Stimulated activated CD8-positive, alpha-beta memory T cell treated with anti-CD3 and anti-CD28 coated beads, Interleukin-2, amount 100 ng/mL, for 1 hour (primary cell): ENCODE results near the gene VNN1.
A peak's percentile ranks its signal among the peaks of the same experiment; 100 is the strongest.

Experiments used
- DNase-seq, 2 donors: peaks; one replicate each; pipeline ENCODE4 v3.0.0-alpha.2; 2020; ENCODE audit warnings: low read depth in 2 of 2

VNN1 gene

GRCh38 chr6:132713352-132714134 lies at the start of gene VNN1:
Gene VNN1, minus strand, starts transcription at chr6:132714055. Its CDS starts 20 bp downstream, at chr6:132714035.
- no peak for DNase-seq

- peak; percentile 16 to 22 for DNase-seq
These were observed 49.4 kb upstream of the VNN1 start for GRCh38 chr6:132763269-132763668.

DNA sequence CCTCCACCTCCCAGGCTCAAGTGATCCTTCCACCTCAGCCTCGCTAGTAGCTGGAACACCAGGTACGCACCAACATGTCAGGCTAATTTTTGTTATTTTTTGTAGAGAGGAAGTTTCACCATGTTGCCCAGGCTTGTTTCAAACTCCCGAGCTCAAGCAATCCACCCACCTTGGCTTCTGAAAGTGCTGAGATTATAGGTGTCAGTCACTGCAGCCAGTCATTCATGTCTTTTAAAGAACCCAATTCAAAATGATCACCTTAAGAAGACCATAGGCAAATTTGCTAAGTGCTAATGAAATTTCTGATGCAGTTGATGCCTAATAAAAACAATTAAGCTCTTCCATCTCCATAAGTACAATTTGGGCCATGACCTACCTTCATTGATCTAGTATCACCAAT lies 46.4 kb upstream of the VNN1 start:
- DNase-seq: no peak

DNA sequence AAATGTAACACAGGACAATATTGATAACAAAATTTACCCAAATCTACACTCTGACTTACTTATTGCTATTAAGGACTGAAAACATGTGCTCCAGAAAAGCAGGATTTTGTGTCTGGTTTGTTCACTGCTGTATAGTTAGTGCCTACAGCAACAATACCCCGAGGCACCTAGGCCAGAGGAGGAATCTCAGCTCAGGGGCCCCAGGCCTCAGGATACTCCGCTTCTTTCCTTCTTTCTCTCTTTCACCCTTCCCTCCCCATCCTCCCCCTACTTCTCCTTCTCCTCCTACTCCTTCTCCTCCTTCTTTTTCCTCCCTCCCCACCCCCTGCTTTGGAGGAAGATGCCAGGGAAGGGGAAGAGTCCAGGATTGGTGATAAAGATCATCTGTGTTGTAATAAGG lies 44.8 kb upstream of the VNN1 start:
- no peak for DNase-seq

GRCh38 chr6:132752255-132752654 lies 38.4 kb upstream of the VNN1 start:
- no peak for DNase-seq

GRCh38 chr6:132751828-132752227 lies 38.0 kb upstream of the VNN1 start:
- DNase-seq: no peak

DNA sequence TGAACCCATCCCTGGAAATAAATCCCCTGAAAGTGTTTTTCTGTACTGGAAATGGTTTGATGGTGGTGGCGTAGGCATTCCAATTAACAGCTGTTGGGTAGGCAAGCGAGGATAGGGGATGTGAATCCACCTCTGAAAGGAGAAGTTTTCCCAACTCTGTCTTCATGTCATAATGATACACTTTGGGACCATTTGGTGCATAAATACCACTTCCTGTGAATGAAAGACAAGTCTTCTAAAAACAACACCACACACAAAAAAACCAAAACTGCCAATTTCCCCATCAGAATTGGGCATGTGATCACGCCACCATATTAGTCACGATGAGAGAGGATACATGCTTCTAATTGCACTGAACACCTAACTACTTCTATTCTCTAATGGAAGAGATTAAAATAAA lies 37.5 kb upstream of the VNN1 start:
- no peak for DNase-seq

- DNase-seq: no peak
These were observed 36.8 kb upstream of the VNN1 start for GRCh38 chr6:132750455-132751248.

- no peak for DNase-seq
These were observed 35.3 kb upstream of the VNN1 start for GRCh38 chr6:132749111-132749510.

- DNase-seq: no peak
These were observed 34.6 kb upstream of the VNN1 start for GRCh38 chr6:132748446-132748845.

DNA sequence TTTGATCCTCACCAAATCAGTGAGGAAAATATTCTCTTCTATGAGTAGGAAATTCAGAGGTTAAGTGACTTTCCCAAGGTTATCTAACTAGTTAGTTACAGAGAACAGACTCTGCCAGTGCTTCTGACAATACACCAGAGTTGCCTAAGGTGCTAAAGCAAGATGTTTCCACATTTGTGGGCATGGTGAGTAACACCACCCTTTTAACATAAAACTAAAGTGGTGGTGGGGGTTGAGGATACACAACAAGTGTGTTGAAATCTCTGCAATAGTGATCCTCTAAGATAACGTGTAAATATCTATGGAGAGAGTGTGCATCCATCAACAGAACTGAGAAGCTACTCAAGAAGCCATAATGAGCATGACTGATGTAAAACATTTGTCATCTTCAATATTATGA lies 32.2 kb upstream of the VNN1 start:
- no peak for DNase-seq

DNA sequence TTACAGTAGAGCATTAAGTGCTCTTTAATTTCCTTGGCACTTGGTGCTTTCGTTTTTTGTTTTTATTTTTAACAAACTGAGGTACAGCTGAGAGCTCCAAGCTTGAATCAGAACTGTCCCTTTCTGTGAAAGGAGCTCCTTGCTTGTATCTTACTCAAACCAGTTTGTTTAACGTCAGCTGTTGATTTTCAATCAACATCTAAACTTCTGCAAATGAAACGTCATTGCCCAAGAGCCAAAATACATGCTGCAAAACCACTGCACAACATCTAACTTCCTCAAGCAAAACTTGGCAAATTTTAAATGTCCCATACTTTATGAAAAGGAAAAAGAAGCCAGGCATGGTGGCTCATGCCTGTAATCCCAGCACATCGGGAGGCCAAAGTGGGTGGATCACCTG lies 28.6 kb upstream of the VNN1 start:
- DNase-seq: no peak

DNA sequence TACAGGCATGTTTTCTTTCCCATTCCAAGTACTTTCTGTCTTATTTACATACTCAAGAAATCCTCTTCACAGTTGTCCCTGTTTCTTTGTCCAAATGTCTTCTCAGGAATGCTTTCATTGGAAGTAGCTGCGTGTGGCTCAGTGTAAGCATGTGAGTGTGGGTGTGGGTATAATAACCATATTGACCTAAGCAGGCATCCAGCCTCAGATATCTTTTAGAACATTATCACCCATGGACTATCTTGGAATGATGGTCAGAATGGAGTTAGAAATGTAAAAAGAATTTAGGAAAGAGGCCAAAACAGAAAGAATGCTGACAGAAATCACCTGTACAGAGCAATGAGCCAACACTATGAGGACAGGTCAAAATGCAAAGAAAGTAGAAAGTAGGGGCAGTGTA lies 27.4 kb upstream of the VNN1 start:
- DNase-seq: no peak

GRCh38 chr6:132736239-132736638 lies 22.4 kb upstream of the VNN1 start:
- DNase-seq: no peak

- no peak for DNase-seq
These were observed 20.9 kb upstream of the VNN1 start for GRCh38 chr6:132734694-132735236.

DNA sequence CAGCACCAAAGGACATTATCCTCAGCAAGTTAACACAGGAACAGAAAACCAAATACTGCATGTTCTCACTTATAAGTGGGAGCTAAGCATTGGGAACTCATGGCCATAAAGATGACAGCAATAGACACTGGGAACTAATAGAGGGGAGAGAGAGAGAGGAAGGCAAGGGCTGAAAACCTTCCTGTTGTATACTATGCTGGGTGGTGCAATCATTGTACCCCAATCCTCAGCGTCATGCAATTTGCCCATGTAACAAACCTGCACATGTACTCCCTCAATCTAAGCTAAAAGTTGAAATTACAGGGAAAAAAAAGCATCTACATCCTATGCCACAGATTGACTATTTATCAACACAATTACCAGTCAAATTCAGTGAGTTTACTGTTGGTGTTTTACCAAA lies 20.0 kb upstream of the VNN1 start:
- no peak for DNase-seq

DNA sequence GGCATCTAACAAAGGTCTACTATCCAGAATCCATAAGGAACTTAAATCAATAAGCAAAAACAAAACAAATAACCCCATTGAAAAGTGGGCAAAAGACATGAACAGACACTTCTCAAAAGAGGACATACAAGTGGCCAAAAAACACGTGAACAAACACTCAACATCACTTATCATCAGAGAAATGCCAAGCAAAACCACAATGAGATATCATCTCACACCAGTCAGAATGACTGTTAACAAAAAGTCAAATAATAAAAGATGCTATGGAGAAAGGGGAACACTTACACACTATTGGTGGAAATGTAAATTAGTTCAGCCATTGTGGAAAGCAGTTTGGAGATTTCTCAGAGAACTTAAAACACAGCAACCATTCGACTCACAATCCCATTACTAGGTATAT lies 19.4 kb upstream of the VNN1 start:
- DNase-seq: no peak

GRCh38 chr6:132731086-132731485 lies 17.2 kb upstream of the VNN1 start:
- DNase-seq: no peak

DNA sequence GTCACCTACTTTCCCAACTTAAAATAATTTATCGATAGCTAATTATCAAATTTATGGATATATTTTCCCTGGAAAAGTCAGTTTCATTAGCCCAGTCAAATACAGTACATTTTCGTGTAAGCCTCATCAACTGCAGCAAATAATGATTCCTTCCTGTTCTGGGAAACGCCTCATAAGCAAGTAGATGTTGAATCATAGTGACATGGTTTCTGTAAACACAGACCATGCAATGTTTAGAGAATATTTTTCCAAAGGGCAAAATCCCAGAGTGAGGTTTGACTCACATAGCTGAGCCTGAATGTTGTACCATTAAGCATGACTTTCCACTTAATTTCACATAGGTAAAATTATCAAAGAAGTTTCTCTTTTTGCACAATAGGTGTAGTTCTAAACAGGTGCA lies 16.7 kb upstream of the VNN1 start:
- no peak for DNase-seq

GRCh38 chr6:132728616-132729015 lies 14.8 kb upstream of the VNN1 start:
- DNase-seq: no peak

- DNase-seq: no peak
These were observed 12.7 kb upstream of the VNN1 start for GRCh38 chr6:132726608-132726975.

- no peak for DNase-seq
These were observed 12.2 kb upstream of the VNN1 start for GRCh38 chr6:132725947-132726607.
